Measurements from ENCODE around the gene MTHFSD.

Gene MTHFSD

DNA sequence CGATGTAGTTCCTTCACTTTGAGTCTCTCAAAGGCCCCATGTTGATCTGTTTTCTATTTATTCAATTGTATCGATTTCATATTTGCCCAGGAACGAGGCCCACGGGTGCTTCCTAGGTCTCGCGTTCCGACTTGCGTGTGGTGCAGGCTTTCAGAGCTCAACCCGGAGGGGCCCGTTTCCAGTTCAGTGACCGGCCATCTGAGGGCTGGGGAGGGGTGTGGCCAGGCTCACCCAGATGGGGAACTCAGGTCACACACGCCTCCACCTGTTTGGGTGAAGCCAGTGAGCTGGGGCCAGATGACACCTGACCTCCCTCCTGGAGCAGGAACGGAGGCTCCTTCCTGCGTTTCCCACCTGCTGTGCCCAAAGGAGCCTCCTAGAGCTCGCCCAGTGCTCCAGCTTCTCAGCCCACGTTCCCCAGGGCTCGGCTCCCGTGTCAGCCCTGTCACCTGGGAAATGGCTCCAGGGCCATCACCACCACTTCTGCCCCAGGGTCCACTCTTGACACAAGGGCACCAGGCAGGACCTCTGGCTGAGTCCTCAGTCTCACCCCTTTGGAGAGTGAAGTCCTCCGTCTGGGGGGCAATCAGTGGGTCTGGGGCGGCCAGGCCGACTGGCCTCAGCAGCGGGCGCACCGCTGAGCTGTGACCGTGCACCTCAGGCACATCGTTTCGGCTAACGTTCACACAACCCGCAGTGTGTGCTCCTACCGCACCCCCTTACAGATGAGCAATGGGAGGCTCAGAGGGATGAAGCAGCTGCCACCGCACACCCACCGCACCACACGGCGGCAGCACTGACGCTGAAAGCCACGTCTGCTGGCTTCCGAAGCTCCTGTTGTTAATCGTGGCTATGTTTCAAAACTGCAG, 26.7 kb downstream of the MTHFSD start:
- no peak for DNase-seq

DNA sequence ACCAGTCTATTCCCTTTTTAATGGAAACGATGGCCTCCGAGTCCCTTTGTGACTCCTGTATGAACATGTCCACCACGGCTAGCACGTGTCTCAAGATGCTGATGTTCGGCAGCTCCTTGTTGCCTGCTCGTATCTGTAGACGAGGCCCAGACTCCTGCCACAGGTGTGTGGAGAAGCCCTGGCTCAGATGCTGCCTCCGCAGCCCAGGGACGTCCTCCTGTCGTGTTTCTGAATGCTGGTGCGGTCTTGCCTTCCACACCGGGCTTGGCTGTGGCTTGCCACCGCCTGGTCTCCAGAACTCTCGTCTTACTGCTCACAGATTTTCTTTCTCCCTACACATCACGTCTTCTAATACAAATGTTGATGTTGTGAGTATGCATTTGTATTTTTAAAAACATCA, 27.7 kb downstream of the MTHFSD start:
- DNase-seq, result no peak

DNA sequence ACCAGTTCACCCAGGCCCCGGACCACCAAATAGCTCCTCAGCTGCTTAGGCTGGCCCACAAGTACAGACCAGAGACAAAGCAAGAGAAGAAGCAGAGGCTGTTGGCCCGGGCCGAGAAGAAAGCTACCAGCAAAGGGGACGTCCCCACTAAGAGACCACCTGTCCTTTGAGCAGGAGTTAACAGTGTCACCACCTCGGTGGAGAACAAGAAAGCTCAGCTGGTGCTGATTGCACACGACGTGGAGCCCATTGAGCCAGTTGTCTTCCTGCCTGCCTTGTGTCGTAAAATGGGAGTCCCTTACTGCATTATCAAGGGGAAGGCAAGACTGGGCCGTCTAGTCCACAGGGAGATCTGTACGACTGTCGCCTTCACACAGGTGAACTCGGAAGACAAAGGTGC, 29.3 kb downstream of the MTHFSD start:
- no peak for DNase-seq

DNA sequence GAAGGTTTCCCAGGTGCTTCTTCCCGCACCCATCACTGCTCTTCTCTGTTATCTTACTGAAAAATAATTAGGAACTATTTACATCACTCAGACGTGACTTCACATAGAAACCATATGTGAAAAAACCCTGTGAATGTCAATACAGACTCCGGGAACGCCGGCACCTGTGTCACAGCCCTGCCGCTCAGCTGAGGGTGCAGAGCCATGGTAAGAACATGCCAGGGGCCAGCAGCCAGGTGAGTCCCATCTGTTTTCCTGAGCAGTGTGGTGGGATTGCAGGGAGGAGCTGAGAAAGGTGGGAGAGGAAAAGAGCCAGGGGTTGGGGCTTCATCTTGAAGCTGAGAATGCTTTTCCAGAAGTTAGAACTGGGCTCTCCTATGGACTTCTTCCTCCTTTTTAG, 31.0 kb downstream of the MTHFSD start:
- DNase-seq, result no peak

DNA sequence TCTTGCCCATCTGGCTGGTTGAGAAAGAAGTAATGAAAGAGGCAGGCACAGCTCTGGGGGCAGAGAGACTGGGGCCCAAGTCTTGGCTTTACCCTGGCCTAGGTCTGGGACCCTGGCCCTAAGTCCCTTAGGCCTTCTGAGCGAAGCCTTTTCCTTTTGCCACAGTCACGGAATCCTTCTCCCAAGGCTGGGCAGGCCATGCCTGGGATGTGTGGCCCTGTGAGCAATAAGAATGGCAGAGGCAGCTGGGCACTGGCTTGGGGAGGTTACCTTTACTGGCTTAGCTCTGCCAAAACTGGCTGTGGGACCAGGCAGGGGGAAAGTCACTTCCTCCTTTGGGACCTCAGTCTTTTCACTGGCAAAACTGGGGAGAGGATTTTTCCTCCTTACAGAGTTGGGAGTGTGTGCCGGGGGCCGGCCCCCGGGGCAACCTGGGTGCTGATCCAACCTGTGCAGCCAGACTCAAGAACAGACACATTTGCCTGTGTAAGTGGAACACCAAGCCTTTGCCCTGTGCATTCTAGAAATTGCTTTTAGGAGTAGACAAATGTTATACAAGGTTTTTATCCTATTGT, 31.8 kb downstream of the MTHFSD start:
- no peak for DNase-seq

DNA sequence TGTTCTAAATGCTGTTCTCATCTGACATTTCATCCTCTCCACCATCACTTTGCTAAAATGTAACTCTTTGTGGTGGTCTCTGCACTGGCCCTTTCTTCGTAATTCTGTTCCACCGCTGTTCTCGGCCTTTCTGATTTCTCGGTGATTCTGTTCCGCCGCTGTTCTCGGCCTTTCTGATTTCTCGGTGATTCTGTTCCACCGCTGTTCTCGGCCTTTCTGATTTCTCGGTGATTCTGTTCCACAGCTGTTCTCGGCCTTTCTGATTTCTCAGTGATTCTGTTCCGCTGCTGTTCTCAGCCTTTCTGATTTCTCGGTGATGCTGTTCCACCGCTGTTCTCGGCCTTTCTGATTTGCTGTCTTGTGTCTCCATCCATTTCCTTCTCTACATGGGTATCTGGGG, 32.4 kb downstream of the MTHFSD start:
- DNase-seq, result no peak

DNA sequence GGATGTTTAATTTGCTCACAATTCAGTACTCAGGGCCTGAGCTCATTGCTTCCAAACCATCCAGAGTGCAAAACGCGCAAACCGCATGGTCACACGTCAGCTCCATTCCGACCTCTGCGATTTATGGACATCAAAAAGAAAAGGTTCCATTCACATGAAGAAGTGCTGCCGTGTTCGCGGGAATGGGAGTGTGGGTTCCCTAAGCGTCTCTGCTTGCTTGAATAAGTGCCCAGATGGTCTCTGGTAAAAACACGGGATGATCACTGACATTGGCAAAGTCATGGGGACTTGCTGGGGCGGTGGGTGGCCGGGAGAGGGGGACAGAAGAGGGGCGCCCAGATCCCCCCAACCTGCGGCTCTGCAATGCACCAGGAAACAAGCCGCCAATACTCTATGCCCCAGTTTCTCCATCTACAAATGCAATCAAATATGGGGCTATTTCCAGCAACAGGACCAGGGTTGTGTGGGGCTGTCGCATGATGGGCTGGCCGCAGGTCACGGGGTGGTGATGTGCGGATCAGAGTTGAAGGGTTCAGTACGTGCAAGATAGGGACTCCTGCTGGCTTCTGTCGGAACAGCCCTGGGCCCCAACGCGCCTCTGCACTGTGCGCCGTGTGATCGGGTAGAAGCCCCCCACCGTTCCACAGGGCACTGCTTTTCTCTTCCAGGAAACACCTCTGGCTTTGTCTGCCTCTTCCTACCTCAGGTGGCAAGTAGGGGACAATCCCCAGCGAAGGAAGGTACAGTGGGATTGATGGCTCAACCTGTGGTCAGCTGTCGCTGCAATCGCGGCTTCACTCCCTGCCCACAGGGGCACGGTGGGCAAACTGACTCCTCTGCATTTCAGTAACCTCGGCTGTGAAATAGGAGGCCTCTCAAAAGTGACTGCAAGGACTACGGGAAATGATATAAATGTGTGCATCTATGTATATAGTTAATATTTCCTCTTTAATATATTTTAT, 33.5 kb downstream of the MTHFSD start:
- DNase-seq, result no peak

DNA sequence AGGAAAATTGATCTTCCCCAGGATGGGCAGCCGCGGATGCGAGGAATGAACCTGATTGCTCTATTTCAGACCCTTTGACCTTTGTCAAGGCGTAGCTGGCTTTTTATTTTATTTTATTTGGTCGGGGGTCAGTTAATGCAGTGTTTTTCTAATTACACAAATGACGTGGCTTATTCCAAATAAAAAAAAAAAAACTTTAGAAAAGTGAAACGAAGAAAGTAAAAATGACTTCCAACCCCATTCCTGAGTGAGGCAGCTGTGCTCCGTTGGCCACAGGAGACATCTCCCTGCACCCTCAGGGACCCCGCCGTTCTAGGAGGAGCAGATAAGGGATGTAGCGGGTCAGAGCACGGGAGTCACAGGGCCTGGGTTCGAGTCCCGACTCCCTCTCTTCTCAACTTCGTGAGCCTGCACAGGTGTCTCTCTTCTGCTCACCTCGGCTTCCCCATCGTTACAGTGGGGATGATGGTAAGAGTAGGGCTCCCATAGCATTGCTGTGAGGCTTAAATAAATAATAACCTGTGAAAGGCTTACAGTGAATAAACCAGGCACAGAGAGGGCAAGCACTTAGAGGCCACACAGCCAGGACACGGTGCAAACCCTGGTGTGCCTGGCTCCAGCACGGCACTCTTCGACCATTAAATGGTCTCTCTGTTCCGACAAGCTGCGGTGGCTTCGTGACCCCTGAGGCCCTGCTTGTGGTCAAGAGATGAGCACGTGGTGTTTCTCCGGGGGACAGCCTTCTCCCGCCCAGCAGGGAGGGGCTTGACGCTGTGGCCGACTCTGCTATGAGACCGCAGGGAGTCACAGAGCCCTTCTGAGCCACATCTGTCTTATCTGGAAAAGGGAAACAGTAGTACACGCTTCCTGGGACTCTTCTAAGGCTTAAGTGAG, 34.5 kb downstream of the MTHFSD start:
- DNase-seq, result no peak

DNA sequence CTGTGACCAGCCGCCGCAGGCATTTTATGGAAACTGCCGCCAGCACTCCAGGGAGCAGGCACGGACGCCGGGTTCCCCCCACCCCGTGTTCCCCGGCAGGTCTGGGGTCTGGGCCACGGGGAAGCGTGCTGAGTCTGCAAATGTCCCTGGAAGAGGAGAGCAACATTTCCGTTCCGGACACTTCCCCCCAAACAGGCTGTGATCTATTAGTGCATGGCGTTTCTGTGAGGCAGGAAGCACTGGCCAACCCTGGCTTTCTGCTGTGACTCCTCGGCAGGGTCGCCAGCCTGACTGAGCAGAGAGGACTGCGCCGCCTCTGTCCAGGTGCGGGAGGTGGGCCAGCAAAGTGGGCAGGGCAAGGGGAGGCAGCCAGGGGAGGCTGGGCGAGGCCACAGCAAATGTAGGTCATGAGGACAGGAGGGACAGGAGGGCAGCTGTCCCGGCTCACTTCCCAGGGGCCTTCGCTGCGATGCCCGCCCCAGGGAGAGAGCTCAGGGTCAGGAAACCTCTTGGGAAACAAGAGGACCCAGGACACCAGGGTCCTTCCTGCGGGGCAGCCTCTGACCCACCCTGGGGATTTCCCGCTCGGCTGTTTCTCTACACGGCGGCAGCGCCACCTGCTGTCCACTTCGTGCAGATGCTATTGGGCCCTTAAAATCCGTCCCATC, 35.3 kb downstream of the MTHFSD start:
- DNase-seq, result peak; percentile 48

DNA sequence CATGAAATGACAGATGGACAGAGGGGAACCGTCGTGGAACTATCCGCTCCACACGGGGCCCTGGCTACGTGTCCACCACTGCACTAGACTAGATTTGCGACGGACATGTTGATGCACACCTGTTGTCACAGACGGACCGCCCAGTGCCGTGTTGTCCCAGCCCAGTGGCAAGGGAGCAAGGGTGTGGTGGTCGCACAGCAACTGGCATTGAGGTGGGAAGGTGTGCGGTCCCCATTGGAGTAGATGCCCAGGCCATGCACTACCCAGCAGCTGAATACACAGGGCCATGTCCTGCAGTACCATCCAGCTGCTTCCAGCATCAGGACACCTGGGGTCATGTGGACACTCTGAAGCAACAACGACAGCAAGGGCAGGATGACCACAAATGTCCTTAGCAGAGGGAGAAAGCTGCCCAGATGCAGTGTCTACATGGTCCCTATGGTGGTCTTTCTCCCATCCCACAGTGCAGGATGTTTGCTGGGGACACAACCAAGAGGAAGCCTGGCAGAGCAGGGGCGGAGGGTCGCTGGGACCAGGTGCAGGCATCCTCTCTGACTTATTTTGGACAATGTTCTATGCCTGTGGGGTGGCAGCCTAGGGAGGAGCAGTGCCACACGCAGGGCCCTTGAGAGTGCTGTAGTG, 35.9 kb downstream of the MTHFSD start:
- DNase-seq, result no peak

DNA sequence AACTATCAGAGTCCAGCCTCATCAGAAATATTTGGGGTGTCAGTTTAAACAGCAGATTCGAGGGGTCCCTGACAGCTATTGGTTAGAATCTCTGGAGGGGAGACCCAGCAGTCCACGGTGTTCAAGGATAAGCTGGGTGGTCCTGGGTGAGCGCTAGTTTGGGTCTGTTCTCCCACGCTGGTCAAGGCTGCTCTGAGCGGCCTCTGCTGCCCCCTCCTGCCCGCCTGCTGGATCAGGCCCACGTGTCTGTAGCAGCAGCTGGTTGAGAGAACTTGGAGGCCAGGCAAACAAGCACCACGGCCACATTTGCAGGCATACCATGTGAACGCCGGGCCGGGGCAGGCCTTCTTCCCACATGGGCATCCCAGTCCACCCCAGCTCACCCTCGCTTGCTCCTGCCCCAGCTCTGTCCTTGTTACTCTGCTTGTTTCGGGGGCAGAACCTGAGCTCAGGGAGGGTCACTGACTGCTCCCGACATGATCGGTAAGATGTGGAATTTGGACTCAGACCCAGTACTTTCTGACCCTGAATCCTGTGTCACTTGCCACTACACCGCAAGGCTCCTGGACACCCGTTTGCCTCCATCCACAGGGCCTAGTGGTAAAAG, 37.3 kb downstream of the MTHFSD start:
- DNase-seq, result no peak

DNA sequence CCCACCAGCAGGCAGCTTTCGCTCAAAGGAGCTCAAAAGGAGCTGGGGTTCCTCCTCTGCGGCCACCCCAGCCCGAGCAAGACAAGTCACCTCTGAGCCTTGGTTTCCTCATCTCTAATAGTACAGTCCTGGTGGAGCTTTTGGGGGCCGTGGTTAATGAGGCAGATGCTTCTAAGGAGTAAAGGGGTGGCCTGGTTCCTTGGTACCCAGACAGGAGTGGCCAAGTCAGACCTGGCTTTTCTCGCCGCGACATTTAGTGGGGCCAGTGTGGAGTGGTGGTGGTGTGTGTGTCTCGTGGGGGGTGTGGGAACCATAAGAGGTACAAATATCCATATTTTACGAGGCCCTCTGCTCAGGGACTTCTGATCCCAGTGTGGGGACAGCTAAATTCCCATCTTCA, 38.0 kb downstream of the MTHFSD start:
- DNase-seq, result no peak

DNA sequence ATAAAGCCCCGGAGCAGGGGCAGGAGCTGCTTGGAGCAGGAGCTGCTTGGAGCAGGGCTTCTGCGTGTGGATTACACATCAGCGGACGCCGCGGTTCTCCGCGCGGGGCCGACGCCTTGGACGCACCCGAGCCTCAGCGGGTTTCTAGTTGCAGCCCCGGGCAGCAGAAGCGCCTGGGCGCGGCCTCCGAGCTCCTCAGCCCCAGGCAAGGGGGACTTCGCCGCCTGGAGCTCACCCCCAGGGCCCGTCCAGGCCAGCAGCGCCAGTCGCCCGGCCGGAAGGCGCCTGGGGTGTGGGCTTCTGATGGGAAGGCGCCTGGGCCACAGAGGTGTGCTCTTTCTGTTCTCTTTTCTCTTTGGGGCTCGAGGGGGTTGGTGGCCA, 38.4 kb downstream of the MTHFSD start:
- no peak for DNase-seq

DNA sequence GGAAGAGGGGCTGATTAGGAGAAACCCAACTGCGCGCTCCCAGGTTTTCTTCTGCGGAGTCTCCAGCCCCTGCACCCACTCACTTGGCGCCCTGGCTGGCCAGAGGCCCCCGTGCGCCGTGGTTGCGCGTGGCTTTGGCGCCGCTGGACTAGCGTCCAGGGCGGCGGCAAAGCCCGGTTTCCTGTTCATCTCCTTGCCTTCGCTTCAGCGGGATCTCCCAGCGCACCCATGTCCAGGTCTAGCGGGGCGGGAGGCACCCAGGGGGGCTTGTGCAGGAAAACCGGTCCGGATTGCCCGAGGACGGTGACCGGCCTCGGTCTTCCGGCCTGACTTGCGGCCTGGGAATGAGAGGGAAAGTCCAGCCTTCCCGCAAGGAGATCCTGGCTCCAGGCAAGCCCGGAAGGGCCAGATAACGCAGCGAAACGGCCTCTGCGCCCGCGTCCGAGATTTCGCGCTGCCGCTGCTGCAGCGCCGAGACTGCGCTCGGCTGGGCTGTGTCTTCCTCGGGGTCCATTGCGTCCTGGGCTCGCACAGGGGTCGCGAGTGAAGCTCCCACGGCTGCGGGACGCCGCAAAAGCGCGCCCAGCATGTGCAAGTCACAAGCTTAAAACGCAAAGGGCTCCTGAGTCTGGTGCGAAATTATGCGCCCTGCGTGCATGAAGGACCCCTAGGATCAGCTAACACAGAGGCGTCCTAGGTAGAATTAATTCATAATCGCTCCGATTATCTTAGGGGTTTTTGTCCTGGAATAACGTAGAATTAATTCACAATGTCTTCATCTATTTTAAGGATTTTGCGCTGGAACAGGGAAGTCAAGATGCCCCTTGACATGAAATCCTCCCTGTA, 39.0 kb downstream of the MTHFSD start:
- DNase-seq, result no peak

DNA sequence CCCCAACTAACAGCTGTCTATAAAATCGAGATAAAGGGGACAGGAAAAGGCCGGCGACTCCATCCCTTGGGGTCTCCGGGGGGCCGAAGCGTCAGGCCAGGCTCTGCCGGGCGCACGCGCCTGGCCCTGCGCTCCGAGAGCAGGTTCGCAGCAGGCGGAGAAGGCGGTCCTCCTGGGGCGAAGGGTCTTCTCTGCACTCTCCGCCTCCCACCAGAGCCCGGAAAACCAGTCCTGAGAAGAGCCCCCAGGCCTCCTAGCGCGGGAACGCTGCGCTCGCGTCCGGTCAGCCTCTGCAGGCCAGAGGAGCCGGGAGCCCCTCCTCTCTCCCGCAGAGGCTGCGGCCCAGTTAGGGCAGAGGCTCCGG, 39.6 kb downstream of the MTHFSD start:
- no peak for DNase-seq

DNA sequence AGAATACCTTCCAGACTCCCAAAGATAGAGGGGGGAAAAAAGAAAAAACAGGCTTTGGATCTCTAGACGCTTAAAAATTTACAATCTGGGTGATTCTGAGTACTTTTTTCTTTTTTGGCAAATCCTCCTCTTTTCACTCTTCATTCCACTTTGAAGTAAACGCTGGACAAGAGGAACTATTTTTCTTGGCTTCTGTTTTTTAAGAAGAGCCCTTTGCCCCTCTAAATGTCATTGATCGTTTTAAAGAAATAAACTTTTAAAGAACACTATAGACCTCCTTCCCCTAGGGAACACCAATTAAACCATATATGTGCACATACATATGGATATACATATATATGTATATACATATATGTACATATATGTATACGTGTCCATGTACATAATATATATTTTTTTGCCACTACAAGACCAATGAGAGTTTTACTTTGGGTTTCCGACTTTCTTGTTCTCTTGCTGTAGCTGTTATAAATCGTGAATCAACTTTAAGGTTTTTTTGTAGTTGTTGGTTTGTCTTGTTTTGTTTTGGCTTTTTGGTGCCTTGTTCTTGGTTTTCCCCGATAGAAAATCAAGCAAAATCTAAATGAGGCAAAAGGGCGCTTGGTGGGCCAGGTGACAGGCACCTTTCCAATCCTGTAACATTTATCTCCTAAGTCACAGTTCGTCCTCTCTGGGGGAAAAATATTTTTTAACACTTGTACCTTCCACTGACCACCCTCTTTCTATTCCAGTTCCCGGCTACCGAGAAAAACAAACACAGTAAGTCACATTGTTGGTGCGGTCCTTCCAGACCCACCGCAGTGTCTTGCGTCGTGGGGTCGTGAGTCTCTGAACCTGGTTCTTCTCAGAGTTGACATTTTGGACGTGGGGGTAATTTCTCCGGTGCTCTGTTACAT, 40.3 kb downstream of the MTHFSD start:
- no peak for DNase-seq

DNA sequence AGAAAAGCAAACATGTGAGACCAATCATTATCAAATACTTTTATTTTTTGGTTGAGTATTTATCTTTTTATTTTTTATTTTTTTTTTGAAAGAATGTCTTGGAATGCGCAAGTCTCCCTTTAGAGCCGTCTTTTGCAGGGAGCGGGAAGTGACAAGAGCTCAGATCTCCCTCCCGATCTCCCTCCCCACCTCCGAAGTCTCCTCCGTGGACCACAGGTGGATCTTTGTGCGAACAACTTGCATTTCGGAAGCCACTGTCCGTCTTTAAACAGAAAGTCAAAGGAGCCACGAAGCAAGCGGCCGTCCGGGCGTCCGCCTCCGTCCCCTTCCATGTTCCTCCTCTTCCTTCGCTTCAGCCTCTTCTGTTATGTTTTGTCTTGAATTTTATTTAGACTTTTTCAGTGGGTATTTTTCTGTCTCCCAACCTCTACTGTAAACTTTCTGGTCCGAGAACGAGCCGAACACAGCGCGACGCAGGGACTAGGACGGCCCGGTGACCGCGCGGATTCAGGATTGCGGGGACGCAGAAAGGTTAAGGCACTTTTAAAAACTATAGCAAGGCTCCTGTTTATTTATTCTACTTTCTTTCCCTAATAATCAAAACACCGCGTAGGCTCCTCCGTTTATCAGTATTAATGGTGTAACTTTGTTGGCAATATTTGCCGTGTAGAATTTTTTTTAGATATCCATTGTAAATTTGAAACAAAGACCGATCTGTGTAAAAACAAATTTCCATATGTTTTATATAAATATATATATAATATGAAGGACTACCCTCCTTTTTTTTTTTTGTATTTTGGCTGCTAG, 41.4 kb downstream of the MTHFSD start:
- no peak for DNase-seq

DNA sequence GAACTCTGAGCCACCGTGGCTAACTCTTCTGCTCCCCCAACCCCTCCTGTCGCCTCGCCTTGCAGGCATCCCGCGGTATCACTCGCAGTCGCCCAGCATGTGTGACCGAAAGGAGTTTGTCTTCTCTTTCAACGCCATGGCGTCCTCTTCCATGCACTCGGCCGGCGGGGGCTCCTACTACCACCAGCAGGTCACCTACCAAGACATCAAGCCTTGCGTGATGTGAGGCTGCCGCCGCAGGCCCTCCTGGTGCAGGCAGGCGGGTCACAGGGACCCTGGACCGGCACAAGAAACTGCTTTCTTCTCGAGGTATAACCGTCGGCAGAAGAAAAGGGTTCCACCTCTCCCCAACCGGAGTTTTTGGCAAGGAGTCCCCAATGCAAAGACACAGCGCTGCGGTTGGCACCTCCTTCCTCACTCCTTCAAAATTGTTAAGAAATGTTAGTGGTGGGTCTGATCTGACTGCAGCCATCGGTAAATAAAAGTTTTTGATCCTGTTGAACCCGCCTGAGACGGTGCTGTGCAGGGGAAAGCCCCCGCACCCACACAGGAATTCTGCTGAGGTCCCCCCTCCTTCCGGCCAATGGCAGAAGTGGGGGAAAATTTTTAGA, 42.1 kb downstream of the MTHFSD start:
- no peak for DNase-seq
